ENCODE measurements around the gene IL20RA. TPM values are rescaled to one million over a fixed set of nuclear protein-coding genes. Genes with fewer than 3 reads are reported as not detected.
"Not testable (repeated sequence)": the region's sequence is repeated elsewhere in the genome, so short reads cannot be mapped to it uniquely, and the experiment has no call there.

The IL20RA gene, protein sequence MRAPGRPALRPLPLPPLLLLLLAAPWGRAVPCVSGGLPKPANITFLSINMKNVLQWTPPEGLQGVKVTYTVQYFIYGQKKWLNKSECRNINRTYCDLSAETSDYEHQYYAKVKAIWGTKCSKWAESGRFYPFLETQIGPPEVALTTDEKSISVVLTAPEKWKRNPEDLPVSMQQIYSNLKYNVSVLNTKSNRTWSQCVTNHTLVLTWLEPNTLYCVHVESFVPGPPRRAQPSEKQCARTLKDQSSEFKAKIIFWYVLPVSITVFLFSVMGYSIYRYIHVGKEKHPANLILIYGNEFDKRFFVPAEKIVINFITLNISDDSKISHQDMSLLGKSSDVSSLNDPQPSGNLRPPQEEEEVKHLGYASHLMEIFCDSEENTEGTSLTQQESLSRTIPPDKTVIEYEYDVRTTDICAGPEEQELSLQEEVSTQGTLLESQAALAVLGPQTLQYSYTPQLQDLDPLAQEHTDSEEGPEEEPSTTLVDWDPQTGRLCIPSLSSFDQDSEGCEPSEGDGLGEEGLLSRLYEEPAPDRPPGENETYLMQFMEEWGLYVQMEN
- polyA plus RNA-seq (ENCODE audit: insufficient read depth in 1 of 5, insufficient read length in 5 of 5, low replicate concordance in 1 of 5): 1 to 10 TPM; 2.1 to 3.3 (median 2.7) TPM
- long read RNA-seq, donor 1: 0 reads
- long read RNA-seq, donor 2: 0 reads
- long read RNA-seq, donor 3: 0 reads
- long read RNA-seq, donor 4: 0 reads
- long read RNA-seq, donor 5, partial matches to known transcripts: 0 of 1 reads
- long read RNA-seq, donor 5, other reads (novel, unspliced or antisense): 0 of 1 reads
- long read RNA-seq, donor 6: 0 reads
- long read RNA-seq, donor 7: 0 reads
- long read RNA-seq, donor 8, partial matches to known transcripts: 0 of 1 reads
- long read RNA-seq, donor 8, other reads (novel, unspliced or antisense): 0 of 1 reads

DNA sequence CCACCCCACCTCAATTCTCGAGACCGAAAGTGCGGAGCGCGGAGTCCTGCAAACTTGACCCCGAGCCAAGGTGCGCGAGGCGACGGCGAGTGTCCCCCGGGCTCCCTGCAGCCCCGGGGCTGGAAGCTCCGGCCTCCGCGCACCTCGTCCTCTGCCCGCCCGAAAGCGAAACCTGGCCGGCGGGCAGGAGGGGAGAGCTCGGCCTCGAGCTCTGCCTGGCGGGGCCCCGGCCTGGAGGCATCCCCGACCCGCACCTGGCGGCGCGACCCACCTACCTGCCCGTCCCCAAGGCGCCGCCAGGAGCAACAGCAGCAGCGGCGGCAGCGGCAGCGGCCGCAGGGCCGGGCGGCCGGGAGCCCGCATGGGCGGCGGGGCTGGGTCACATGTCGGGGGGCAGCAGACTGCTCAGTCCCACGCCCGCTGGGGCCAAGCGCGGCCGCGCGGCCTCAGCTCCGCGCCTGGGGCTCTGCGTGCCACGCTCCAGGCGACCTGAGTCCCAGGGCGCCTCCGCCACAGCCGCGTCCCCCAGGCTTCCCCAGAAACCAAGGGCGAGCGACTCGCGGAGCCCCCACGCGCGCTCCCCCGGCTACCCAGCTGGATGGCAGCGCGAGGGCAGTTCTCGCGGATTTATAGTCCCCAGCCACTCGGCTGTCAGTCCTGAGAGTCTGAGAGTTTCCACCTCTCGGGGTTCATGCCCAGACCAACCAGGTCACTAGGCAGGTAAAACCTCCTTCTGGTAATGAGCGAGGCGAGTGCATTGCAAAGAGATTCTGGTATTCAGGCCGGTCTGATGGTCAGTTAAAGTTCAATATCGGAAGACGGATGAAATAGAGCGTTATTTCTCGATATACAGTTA lies at the start of gene IL20RA:
Gene IL20RA, minus strand, starts transcription at position 600 of the 856 bp plus-strand sequence. Its CDS starts 237 bp downstream, at position 363.
- peak; percentile 53 to 69 for DNase-seq

DNA sequence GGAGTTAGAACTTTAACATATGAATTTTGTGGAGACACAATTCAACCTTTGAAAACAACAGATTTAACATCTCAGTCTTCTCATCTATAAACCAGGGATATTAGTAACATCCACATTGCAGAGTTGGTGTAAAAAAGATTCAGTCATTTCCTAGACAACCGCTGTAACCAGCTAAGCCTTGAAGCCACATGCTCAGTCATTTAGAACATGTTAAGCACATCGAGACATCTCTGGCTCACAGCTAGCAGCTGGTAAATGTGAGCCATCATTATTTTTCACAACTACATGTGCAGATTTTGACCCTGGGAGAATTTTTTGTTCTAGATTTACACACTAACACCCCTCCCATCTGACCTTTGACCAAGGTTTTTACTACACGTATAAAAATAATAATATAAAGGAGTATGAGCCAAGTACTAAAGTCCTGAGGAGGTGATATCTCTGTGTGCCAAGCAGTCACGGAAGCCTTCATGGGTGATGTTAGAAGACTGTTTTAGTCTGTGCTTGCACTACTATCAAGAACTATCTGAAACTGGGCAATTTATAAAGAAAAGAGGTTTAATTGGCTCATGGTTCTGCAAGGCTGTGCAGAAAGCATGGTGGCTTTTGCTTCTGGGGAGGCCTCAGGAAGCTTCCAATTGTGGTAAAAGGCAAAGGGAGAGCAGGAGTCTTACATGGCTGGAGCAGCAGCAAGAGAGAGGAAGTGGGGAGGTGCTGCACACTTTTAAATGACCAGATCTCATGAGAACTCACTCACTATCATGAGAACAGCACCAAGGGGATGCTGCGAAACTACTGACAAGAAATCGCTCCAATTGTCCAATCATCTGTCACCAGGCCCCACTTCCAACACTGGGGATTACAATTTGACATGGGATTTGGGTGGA lies 48.7 kb upstream of the IL20RA start:
- no peak for DNase-seq

DNA sequence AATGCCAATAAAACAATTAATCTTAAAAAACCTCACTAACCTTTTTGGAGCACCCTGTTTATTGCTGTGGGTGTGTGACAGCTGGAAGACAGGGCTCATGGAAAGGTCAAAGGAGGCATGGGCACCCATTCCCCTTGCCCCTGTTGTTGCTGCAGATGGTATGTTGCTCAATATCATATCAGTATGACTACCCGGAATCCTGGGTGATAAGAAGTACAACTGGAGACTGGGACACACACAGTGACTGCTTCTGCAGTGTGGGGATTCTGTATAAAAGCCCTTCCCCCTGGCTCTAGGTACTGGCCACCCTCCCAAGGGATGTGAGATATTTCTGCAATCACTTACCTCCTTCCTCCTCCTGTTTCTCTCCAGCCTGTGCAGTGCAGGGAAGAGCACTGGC lies 47.3 kb upstream of the IL20RA start:
- no peak for DNase-seq

DNA sequence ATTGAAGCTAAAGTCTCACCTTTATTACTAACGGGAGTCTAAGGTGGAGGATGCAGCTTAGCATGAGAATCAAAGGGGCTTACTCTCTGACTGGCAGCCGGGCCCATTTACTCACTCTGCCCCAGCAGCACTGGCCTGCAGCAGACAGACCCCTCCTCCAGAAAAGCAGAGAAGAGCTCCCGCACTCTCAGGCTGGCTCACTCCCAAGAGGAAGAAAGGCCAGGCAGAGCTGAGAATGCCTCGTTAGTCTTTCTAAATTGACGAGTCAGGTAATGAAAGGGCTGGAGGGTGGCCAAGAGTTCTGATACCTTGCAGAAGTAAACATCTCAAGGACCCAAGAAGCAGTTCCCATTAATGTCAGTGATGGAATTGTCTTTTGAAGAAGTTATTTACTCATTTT lies 44.5 kb upstream of the IL20RA start:
- no peak for DNase-seq

DNA sequence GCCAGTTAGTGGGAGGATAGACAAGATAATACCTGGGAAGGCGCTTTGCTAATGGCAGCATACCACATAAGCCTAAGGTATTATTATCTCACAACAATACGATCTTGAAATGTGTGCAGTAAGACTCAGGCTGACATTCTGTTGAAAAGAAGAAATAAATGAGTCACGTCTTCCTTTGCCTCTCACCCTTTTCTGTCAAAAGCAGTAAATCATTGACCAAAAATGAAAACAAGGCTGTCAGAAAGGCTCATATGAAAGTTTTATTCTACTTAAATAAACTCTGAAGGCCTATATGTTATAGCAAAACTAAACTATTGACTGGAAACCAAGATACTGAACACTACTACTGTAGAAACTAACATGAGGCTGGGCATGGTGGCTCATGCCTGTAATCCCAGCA lies 43.1 kb upstream of the IL20RA start:
- no peak for DNase-seq

DNA sequence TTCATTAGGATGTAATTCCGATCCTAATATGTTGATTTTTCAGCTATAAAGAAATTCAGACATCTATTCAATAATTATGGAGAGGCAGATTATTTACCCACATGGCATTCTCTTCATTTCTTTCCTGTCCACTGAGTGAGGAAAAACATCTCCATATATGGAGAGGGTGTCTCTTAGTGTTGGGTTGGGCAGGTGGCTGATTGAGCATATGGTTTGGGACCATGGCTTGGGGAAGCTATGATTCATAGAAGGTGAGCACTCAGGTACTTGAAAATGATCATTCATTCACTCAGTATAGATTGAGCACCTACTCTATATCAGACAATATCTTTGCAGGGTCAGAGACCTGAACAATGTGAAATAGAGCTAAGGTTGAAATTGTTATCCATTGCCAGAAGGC lies 41.3 kb upstream of the IL20RA start:
- no peak for DNase-seq

DNA sequence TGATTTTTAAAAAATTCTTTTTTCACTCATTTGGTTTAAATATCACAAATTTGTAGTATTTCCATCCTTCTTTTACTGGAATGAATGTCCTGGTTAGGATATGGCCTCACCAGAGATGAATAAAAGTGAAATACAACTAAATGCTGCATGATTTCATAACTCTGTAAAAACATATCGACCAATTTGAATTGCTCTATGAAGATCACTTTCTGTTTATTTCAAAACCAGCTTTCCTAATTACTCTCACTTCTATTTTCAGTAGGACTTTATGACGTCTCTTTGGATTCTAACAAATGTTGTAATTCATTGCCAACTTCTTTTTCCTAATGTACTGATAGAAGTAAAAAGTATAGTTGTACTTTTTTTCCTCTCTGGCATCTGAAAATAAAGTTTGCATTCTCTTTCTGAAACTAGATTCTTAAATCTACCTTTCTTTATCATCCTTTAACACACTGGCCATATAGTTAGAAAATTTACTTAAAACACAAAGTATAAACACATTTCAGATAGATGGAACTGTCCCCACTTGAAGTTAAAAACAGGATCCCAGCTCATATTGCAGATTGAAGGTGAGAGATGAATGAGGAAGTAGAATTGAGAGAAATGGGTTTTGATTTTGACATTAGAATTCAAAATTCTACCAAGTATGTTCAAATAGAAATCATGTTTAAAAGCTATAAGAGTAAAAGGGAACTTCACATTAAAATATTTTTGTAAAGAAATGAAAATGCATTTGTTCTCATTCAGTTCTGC lies 40.3 kb upstream of the IL20RA start:
- DNase-seq: no peak

DNA sequence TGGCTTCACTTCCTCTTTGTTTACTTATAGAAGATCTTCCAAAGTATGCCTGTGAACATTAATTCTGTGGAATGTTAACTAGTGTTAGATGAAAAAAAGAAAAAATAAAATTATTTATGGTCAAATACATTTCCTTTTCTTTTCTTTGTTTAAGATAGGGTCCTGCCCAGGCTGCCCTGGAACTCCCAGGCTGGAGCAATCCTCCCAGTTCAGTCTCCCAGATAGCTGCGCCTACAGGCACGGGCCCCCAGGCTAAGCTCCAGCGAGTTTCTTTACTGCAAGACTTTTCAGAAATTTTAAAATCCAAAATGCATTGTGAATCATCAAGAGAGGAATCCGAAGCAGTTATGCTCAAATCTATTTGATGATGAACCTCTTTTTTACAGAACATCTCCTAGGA lies 39.3 kb upstream of the IL20RA start:
- DNase-seq: no peak

DNA sequence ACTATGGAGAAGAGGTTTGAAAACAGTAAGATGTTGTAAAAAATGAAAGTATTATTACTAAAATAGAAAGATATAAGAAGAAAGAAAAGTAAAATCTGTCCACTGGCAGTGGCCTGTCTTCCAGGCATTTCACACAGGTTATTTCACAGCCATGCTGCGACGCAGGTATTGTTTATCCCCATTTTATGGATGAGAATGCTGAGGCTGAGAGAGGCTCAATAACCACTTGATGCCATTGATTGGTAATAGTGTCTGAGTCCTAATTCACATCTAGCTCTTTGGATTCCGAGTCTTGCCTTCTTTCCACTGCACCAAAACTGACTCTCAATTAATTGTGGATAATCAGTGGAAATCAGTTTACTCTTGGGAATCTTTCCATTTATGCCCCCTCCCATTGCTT lies 37.2 kb upstream of the IL20RA start:
- no peak for DNase-seq

DNA sequence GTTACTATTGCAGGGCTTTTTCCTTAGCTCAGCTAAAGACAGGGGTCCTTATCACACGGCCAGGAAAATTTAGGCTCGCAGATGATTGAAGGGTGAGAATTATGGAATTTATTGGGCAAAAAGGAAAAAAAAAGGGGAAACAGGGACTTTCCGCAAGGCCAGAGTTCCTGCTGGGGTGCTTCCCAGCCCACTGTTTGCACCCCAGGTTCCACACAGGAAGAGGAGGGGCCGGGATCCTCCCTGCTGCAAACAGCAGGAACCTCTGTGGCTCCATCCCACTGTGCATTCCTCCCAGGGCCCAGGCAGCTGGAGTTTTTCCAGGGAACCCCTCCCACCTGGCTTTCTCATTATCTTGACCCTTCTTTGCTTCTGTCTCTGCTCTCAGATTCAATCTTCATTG lies 35.9 kb upstream of the IL20RA start:
- no peak for DNase-seq

DNA sequence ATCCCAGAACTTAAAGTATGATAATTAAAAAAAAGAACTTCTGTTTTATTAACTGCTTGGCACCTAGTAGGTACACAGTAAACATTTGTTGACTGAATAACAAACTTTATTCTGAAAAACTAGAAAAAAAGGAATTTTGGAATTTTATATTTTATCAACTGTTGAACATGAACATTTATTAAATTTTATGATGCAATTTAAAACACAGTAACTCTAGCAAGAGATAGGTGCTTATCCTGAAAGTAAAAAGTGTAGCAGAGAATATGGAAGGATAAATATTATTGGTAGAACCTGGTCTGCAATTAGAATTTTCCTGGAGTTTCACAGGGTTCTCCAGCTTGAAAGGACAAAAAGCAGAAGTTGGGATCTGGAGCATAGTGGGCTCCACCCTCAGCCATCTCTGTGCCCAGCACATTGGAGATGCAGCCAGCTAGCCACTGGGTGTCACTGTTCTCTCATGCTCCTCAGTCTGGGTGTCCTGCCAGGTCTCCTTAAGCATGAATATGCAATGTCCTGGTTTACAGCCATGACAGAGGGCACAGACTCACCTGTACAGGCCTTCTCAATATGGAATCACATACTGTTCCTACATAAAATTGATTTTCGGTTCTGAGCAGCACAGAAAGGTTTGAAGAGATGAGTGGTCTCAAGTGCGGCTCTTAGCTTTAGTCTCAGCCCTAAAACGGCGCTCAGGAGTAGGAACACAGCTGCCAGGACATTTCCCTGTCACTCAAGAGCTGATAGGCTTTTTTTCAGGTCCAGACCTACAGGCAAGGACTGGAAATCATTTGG lies 31.7 kb upstream of the IL20RA start:
- DNase-seq: peak; percentile 45 to 62

DNA sequence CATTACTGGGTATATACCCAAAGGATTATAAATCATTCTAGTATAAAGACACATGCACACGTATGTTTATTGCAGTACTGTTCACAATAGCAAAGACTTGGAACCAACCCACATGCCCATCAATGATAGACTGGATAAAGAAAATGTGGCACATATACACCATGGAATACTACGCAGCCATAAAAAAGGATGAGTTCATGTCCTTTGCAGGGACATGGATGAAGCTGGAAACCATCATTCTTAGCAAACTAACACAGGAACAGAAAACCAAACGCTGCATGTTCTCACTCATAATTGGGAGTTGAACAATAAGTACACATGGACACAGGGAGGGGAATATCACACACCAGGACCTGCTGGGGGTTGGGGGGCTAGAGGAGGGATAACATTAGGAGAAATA lies 31.0 kb upstream of the IL20RA start:
- DNase-seq: not testable (repeated sequence)

DNA sequence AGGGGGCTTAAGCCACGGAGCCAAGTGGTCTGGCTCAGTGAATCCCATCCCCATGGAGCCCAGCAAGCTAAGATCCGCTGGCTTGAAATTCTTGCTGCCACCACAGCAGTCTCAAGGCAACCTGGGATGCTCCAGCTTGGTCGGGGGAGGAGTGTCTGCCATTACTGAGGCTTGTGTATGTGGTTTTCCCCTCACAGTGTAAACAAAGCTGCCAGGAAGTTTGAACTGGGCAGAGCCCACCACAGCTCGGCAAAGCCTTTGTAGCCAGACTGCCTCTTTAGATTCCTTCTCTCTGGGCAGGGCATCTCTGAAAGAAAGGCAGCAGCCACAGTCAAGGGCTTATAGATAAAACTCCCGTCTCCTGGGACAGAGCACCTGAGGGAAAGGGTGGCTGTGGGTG lies 25.5 kb upstream of the IL20RA start:
- DNase-seq: no peak

DNA sequence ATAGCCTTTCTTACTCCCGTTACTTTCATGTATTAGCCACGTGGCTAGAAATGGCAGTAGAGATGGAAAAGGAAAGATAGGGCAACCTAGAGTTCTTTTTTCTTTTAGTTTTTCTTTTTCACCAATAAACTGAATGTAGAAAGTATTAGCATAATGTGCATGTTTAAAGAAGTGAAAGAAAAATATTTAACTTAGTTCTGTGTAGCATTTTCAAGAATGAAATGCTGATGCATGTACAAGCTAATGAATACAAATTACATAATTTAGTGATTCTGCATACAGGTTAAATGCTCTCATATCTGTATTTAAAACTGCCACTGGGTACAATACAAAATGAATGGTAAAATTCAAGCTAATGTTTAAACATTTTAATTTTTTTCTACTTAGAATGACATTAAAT lies 22.6 kb upstream of the IL20RA start:
- DNase-seq: no peak

DNA sequence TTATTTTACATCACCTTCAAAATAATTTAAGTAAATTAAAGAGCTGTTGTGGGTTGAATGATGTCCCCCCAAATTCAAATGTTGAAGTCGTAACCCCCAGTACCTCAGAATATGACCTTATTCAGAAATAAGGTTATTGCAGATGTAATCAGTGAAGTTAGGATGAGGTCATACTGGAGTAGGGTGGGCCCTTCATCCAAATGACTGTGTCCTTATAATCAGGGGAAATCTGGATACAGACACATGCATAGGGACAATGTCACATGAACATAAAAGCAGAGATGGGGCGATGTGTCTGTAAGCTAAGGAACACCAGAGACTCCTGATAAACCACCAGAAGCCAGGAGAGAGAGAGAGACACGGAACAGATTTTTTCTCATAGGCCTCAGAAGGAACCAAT lies 13.3 kb upstream of the IL20RA start:
- DNase-seq: no peak

DNA sequence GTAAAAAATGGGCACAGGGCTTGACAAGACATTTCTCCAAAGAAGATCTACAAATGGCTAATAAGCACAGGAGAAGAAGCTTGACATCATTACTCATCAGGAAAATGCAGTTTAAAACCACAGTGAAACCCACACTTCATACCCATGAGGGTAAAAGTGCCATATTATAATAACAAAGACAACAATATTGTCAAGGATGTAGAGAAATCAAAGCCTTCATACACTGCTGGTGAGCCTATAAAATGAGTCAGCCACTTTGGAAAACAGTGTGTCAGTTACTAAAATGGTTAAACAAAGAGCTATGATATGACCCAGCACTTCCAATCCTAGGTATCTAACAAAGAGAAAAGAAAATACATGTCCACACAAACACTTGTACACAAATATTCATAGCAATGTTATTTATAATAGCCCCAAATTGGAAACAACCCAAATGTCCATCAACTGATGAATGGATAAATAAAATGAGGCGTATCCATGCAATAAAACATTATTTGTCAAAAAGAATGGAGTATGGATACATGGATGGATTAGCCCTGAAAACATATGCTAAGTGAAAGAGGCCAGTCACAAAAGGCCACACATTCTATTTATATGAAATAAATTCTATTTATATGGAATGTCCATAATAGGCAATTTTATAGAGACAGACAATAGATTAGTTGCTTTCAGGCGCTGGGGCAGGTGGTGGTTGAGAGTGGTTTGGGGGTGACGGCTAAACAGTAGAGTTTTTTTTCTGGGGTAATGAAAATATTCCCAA lies 11.5 kb upstream of the IL20RA start:
- DNase-seq: no peak

DNA sequence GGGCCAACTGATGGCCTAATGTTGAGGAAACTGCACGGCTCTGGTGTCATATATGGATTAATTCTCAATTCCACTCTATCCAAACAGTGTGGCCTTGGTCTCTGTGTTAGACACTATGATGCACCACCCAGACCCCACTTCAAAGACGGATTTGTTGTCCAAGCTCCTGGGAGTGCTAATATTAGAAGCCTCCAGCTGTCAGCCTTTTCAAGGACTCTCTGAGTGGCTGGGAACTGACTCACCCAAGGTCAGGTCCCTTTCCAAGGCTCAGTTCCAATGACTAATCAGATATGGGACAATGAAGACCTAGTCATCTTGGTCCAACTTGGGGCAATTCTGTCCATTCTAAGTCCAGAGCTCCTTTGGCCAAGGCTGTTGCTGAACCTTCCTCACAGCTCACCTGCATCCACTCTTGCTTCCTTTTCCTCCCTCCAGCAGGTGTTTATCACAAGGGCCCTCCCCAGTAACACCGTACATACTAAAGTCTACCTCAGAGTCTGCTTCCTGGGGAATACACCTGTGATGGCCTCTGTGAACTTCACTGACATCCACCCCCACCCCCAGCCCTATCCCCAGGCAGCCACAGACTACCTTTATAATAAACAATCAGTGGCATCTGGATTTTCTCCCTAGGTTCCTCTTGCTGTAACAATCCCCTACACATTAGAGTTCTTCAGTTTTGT lies 7.2 kb upstream of the IL20RA start:
- DNase-seq: no peak

DNA sequence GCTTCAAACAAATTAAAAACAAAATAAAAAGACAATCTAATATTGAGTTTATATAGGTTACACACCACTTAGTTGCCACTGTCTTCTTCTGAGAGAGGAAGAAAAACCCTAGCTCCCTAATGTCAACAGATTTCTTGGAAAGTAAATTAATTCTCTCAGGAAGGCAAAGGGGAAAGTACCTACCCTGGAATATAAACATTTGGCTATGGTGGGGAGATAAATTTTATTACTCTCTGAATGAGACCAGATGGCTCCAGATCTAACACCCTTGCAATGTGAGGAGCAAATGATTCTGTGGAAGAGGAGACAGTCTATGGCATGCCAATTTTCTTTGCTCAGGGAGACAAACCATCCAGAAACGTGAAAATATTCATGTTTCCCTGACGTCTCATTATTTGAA lies 4.3 kb upstream of the IL20RA start:
- DNase-seq: no peak

Data from right lung (tissue), 10 donors.